Fibroblast of lung (primary cell): ENCODE measurements around the gene TMEM143. TPM values are rescaled to one million over a fixed set of nuclear protein-coding genes. Genes with fewer than 3 reads are reported as not detected.

Source experiments
- DNase-seq, 2 donors: peaks; one replicate each; pipeline versions ENCODE4 v3.0.0 to v3.0.0-alpha.2; 2010; ENCODE audit warnings: low read depth in 2 of 2
- H2AFZ ChIP-seq: 2 replicates; pipeline ENCODE4 v1.5.1; 2012; ENCODE audit warnings: low read length, control low read depth, inconsistent platforms
- H3K27ac ChIP-seq: 2 replicates; pipeline ENCODE4 v1.5.1; 2011; ENCODE audit warnings: low read length, control low read depth; ENCODE audit not compliant: insufficient read depth
- H3K27me3 ChIP-seq: 2 replicates; pipeline ENCODE4 v1.5.1; 2011; ENCODE audit warnings: mild to moderate bottlenecking, low read length; ENCODE audit not compliant: control insufficient read depth, insufficient read depth
- H3K36me3 ChIP-seq: 2 replicates; pipeline ENCODE4 v1.5.1; 2011; ENCODE audit warnings: low read length; ENCODE audit not compliant: control insufficient read depth, insufficient read depth
- H3K4me1 ChIP-seq: 2 replicates; pipeline ENCODE4 v1.5.1; 2011; ENCODE audit warnings: low read length; ENCODE audit not compliant: control insufficient read depth, insufficient read depth; ENCODE audit errors: extremely low read depth
- H3K4me2 ChIP-seq: 2 replicates; pipeline ENCODE4 v1.5.1; 2011; ENCODE audit warnings: low read length, control low read depth; ENCODE audit not compliant: insufficient read depth; ENCODE audit errors: extremely low read depth
- H3K4me3 ChIP-seq, 4 experiments: fragments of 200-600 bp in 1 of 4; sonication (generic) in 1 of 4; replicated peaks in 1 of 4; 2 replicates each; pipeline ENCODE4 v1.5.1; 2011 to 2016; ENCODE audit warnings: low read length in 4 of 4, low read depth in 3 of 4, mild to moderate bottlenecking in 3 of 4, control low read depth in 2 of 4, inconsistent platforms in 1 of 4, mixed read lengths in 1 of 4; ENCODE audit not compliant: insufficient read depth in 1 of 4; ENCODE audit errors: control extremely low read depth in 1 of 4
- H3K79me2 ChIP-seq: 2 replicates; pipeline ENCODE4 v1.5.1; 2012; ENCODE audit warnings: mild to moderate bottlenecking, low read length, inconsistent platforms; ENCODE audit not compliant: control insufficient read depth, insufficient read depth
- H3K9ac ChIP-seq: 2 replicates; pipeline ENCODE4 v1.5.1; 2011; ENCODE audit warnings: mild to moderate bottlenecking, low read length, control low read depth; ENCODE audit not compliant: insufficient read depth
- H3K9me3 ChIP-seq: 2 replicates; pipeline ENCODE4 v1.5.1; 2012; ENCODE audit warnings: low read depth, low read length; ENCODE audit not compliant: control insufficient read depth, insufficient read depth
- H4K20me1 ChIP-seq: 2 replicates; pipeline ENCODE4 v1.5.1; 2011; ENCODE audit warnings: low read length; ENCODE audit not compliant: control insufficient read depth, insufficient read depth; ENCODE audit errors: extremely low read depth
- CTCF ChIP-seq, 2 donors: IDR thresholded peaks in 1 of 2; conservative IDR thresholded peaks in 1 of 2; 1 replicate in 1 of 2; 2 replicates in 1 of 2; pipeline ENCODE4 v1.5.1; 2011 to 2012; ENCODE audit warnings: low read length in 2 of 2, control low read depth in 1 of 2, inconsistent platforms in 1 of 2, low read depth in 1 of 2, mild to moderate bottlenecking in 1 of 2
- EZH2 ChIP-seq: IDR thresholded peaks from 2 replicates; pipeline ENCODE4 v1.5.1; 2012; ENCODE audit warnings: low read length, control low read depth, mild to moderate bottlenecking; ENCODE audit errors: missing control alignments
- polyA plus RNA-seq, 2 donors: library from polyadenylated mRNA; depleted of rRNA in 1 of 2; stranded (reverse) in 1 of 2; unstranded in 1 of 2; fragments of >200 nt; gene quantifications; 2 replicates each; pipeline ENCODE4 v1.2.1, GENCODE V29; 2011 to 2012; ENCODE audit warnings: missing spikeins in 1 of 2
- total RNA-seq: library from RNA; depleted of rRNA; stranded (reverse); fragments of >200 nt; gene quantifications from 2 replicates; pipeline ENCODE4 v1.2.1, GENCODE V29; 2014

Gene TMEM143
- total and polyA plus RNA-seq, 2 donors (not counting 1 experiment from before 2014, with no cell fraction given): 4.0 to 8.3 TPM

GRCh38 chr19:48338253-48338755 lies 25.4 kb downstream of the TMEM143 start:
- Histone ChIP-seq H3K27ac (no peak overlapping the region), H3K4me3 (no peak overlapping the region), H3K4me1 (peaks cover 3% of the 10 kb centered on the region), H3K36me3 (no peaks in the 10 kb centered on the region), H3K9me3 (no peaks in the 10 kb centered on the region), H2AFZ (no peak overlapping the region), H3K4me2 (no peak overlapping the region), H3K9ac (no peak overlapping the region), H3K79me2 (no peaks in the 10 kb centered on the region), H4K20me1 (no peaks in the 10 kb centered on the region), H3K27me3 (no peaks in the 10 kb centered on the region)
- DNase-seq: no peak
- no peak for TF ChIP-seq CTCF (conservative IDR thresholded peaks at IDR 0.05 in 1 of 2, IDR thresholded peaks at IDR 0.05 in 1 of 2; ENCODE audit: low read depth in 1 of 2, low read length in 2 of 2)

- Histone ChIP-seq H2AFZ (peak overlapping the region; percentile 45), H3K27me3 (no peaks in the 10 kb centered on the region), H3K4me2 (peak overlapping the region; percentile 81), H3K9ac (peak overlapping the region; percentile 57), H3K4me3 (peak overlapping the region; percentile 43 to 53 (median 44)), H3K79me2 (peaks cover 10% of the 10 kb centered on the region), H3K9me3 (no peaks in the 10 kb centered on the region), H3K27ac (no peak overlapping the region), H3K4me1 (peaks cover 19% of the 10 kb centered on the region), H3K36me3 (peaks cover 10% of the 10 kb centered on the region), H4K20me1 (no peaks in the 10 kb centered on the region)
- TF ChIP-seq EZH2 (no peak), CTCF (conservative IDR thresholded peaks at IDR 0.05 in 1 of 2, IDR thresholded peaks at IDR 0.05 in 1 of 2; ENCODE audit: low read depth in 1 of 2, low read length in 2 of 2) (peak; percentile 67 to 74)
- peak; percentile 90 to 93 for DNase-seq
Measured at GRCh38 chr19:48333467-48334384, 30.0 kb downstream of the TMEM143 start.

GRCh38 chr19:48332662-48333466 lies 30.9 kb downstream of the TMEM143 start:
- no peaks in the 10 kb centered on the region for H4K20me1 ChIP-seq
- H3K4me1 ChIP-seq: peaks cover 22% of the 10 kb centered on the region
- H3K36me3 ChIP-seq: peaks cover 14% of the 10 kb centered on the region
- peak; percentile 98 to 99 for DNase-seq
- H3K27ac ChIP-seq: no peak overlapping the region
- H3K27me3 ChIP-seq: no peaks in the 10 kb centered on the region
- no peak for TF ChIP-seq EZH2
- TF ChIP-seq CTCF (conservative IDR thresholded peaks at IDR 0.05 in 1 of 2, IDR thresholded peaks at IDR 0.05 in 1 of 2; ENCODE audit: low read depth in 1 of 2, low read length in 2 of 2): no peak
- peaks cover 17% of the 10 kb centered on the region for H3K79me2 ChIP-seq
- peak overlapping the region in 2 of 4 experiments; percentile 15 to 27 for H3K4me3 ChIP-seq
- no peaks in the 10 kb centered on the region for H3K9me3 ChIP-seq
- H2AFZ ChIP-seq: no peak overlapping the region
- H3K9ac ChIP-seq: no peak overlapping the region
- H3K4me2 ChIP-seq: peak overlapping the region; percentile 32
